Suprapubic skin (tissue), 4 donors: ENCODE data around the gene SMYD3.

ENCODE experiments used
- CTCF ChIP-seq, 2 donors: fragments of 200-600 bp in 1 of 2; fragments of 450-650 bp in 1 of 2; sonication (generic) in 1 of 2; IDR thresholded peaks; one replicate each; pipeline ENCODE4 v1.5.1; 2016 to 2019; ENCODE audit warnings: antibody characterized with exemption in 2 of 2, mild to moderate bottlenecking in 1 of 2, moderate library complexity in 1 of 2
- POLR2A ChIP-seq, 2 donors: fragments of 450-650 bp; IDR thresholded peaks; one replicate each; pipeline ENCODE4 v1.6.1; 2017; ENCODE audit warnings: antibody characterized with exemption in 2 of 2, mild to moderate bottlenecking in 2 of 2, moderate library complexity in 2 of 2
- POLR2AphosphoS5 ChIP-seq, 3 donors: sonication (generic); formaldehyde crosslinking; IDR thresholded peaks; one replicate each; pipeline ENCODE4 v1.6.1; 2017; ENCODE audit warnings: antibody characterized with exemption in 3 of 3

- TF ChIP-seq CTCF (IDR thresholded peaks at IDR 0.05) (no peak), POLR2A (IDR thresholded peaks at IDR 0.05) (no peak), POLR2AphosphoS5 (IDR thresholded peaks at IDR 0.05) (no peak)
These were observed 24.1 kb downstream of the SMYD3 start for GRCh38 chr1:246482805-246483568.
